Right lobe of liver (tissue), 6 donors: Measurements from ENCODE around the gene IMPDH1. TPM values are rescaled to one million over a fixed set of nuclear protein-coding genes. Genes with fewer than 3 reads are reported as not detected.

Source experiments
- ATAC-seq, 4 donors: fragments of 200-7000 bp; cut with Tn5 transposase; one replicate each; pipeline ENCODE4 v1.9.1; 2020; ENCODE audit warnings: mild to moderate bottlenecking in 4 of 4, moderate library complexity in 4 of 4
- DNase-seq, 3 donors: peaks; one replicate each; pipeline ENCODE4 v3.0.0-alpha.2; 2020
- H3K27ac ChIP-seq, 3 donors: fragments of 200-600 bp; one replicate each; pipeline ENCODE4 v1.8.0; 2022
- H3K27me3 ChIP-seq, 2 donors: fragments of 200-600 bp; one replicate each; pipeline ENCODE4 v1.8.0; 2022
- H3K36me3 ChIP-seq, 4 donors: fragments of 200-600 bp; sonication (generic) in 1 of 4; one replicate each; pipeline versions ENCODE4 v1.5.1 to v1.8.0; 2017 to 2022; ENCODE audit warnings: control low read depth in 1 of 4
- H3K4me1 ChIP-seq, 4 donors: fragments of 200-600 bp; sonication (generic) in 1 of 4; one replicate each; pipeline versions ENCODE4 v1.5.1 to v1.8.0; 2017 to 2022; ENCODE audit warnings: control low read depth in 1 of 4
- H3K4me3 ChIP-seq, 3 donors: fragments of 200-600 bp; one replicate each; pipeline ENCODE4 v1.8.0; 2022
- H3K9me3 ChIP-seq, 4 donors: fragments of 200-600 bp; sonication (generic) in 1 of 4; one replicate each; pipeline versions ENCODE4 v1.5.1 to v1.8.0; 2017 to 2022; ENCODE audit warnings: control low read depth in 1 of 4
- POLR2A ChIP-seq: fragments of 450-650 bp; IDR thresholded peaks from one replicate; pipeline ENCODE4 v1.6.1; 2017; ENCODE audit warnings: antibody characterized with exemption, mild to moderate bottlenecking
- WGBS: methylation state at CpG from one replicate; pipeline ENCODE4 v1.1.6; 2018; ENCODE audit warnings: low coverage, low lambda C conversion rate; ENCODE audit not compliant: insufficient coverage; ENCODE audit errors: missing lambda C conversion rate; 5-methylcytosine and 5-hydroxymethylcytosine counted together
- intact Hi-C, 2 donors: fragments of 100-400 bp; cut with DNase I; formaldehyde crosslinking; loops; one replicate each; pipeline versions ENCODE4 v1.11.2 to v1.14.1; 2022
- total RNA-seq, 6 experiments: library from RNA; depleted of rRNA in 2 of 6; stranded (reverse); fragments of >200 nt in 2 of 6; fragmentation: NEBNext Ultra II Directional in 3 of 6; extraction: Animal tissue kit (Norgen Biotek cat#: 25700) in 3 of 6; gene quantifications; one replicate each; pipeline versions ENCODE4 v1.1.0 to v1.2.4, GENCODE V29; 2016 to 2023
- TF ChIP-seq, protein P1 (sequence below), 4 donors: fragments of 200-600 bp in 3 of 4; fragments of 450-650 bp in 1 of 4; IDR thresholded peaks; one replicate each; pipeline versions ENCODE4 v1.5.1 to v1.8.0; 2016 to 2022; ENCODE audit warnings: antibody characterized with exemption in 4 of 4, mild to moderate bottlenecking in 2 of 4
- donor health status: DM: no; HTN: yes; CAD: no.
- donor health status: DM: no; HTN: no; CAD: no.
- donor health status: DM: no; HTN: no; CAD: no.
- donor health status: DM: no; HTN: yes; CAD: no.
- donor health status: DM: no; HTN: yes; CAD: no.

IMPDH1 gene
- total RNA-seq, 6 experiments from 2014 or later, result 3.0 to 9.8 (median 5.5) TPM

GRCh38 chr7:128350708-128351295 lies 59.0 kb downstream of the IMPDH1 start:
- peaks cover 0 to 9% of the 10 kb centered on the region in 2 donors for H3K27me3 ChIP-seq
- no peaks in the 10 kb centered on the region for H3K36me3 ChIP-seq
- TF ChIP-seq, protein P1, sequence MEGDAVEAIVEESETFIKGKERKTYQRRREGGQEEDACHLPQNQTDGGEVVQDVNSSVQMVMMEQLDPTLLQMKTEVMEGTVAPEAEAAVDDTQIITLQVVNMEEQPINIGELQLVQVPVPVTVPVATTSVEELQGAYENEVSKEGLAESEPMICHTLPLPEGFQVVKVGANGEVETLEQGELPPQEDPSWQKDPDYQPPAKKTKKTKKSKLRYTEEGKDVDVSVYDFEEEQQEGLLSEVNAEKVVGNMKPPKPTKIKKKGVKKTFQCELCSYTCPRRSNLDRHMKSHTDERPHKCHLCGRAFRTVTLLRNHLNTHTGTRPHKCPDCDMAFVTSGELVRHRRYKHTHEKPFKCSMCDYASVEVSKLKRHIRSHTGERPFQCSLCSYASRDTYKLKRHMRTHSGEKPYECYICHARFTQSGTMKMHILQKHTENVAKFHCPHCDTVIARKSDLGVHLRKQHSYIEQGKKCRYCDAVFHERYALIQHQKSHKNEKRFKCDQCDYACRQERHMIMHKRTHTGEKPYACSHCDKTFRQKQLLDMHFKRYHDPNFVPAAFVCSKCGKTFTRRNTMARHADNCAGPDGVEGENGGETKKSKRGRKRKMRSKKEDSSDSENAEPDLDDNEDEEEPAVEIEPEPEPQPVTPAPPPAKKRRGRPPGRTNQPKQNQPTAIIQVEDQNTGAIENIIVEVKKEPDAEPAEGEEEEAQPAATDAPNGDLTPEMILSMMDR (IDR thresholded peaks at IDR 0.05), result no peak
- no peak for TF ChIP-seq POLR2A
- no peak overlapping the region for H3K27ac ChIP-seq
- DNase-seq (no peak), ATAC-seq (no peak)
- intact Hi-C loops, result loop anchor here in 1 of 2 donors (5.0 kb wide), 1 partner anchor 36 kb away; no protein-coding TSS in a partner anchor
- 70% methylated on average over 2 of the region's 35 CpGs for WGBS
- no peak overlapping the region for H3K4me3 ChIP-seq
- no peaks in the 10 kb centered on the region for H3K9me3 ChIP-seq
- peaks cover 0 to 10% (median 0%) of the 10 kb centered on the region in 4 donors for H3K4me1 ChIP-seq

DNA sequence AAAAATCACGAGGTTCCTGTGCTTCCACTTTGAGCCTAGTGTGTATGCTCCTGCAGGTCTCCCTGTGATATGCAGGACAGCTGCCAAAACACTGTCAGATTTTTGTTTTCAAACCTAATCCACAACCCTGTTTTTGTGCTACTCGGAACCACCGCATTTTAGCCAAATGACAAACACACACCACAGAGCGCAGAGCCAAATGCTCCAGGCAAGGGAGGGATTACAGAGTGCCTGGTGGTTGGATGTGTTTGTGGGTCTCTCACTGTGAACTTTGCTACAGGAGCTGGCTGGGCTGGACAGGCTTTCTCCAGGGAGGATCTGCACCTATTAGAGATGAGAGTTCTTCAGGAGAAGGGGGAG lies 60.3 kb downstream of the IMPDH1 start:
- Histone ChIP-seq H3K27ac (no peak overlapping the region), H3K9me3 (no peaks in the 10 kb centered on the region), H3K36me3 (no peaks in the 10 kb centered on the region), H3K4me1 (peaks cover 0 to 10% (median 0%) of the 10 kb centered on the region in 4 donors), H3K27me3 (peaks cover 0 to 9% of the 10 kb centered on the region in 2 donors), H3K4me3 (no peak overlapping the region)
- ATAC-seq (no peak), DNase-seq (no peak)
- 41% methylated on average over 4 of the region's 4 CpGs for WGBS
- TF ChIP-seq POLR2A, result no peak
- TF ChIP-seq, protein P1 (IDR thresholded peaks at IDR 0.05), result no peak
- intact Hi-C loops, result loop anchor here in 1 of 2 donors (5.0 kb wide), 1 partner anchor 38 kb away; no protein-coding TSS in a partner anchor

DNA sequence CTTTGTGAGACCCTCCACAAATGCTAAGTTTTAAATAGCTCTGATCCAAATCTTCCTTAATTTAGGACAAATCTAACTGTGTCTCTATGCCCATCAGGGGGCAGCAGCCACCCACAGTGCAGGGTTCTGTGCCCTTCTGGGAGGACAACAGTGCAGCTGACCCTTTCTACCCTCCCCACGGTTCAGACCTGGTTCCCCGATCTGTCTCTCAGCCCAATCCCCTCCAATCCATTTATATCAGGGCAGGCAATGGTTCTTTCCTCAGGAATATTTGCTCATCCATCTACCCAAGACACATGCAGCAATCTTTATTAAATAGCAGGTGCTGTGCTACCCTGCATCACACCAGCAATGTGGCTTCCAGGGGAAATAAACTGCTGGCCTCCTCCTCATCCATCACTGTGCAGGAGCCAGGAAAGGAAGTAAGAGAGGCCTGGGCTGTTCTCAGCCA lies 62.1 kb downstream of the IMPDH1 start:
- intact Hi-C loops, result loop anchor here in 1 of 2 donors (5.0 kb wide), 1 partner anchor 40 kb away; no protein-coding TSS in a partner anchor
- DNase-seq, result peak in 1 of 3 donors; percentile 54
- Histone ChIP-seq H3K36me3 (no peaks in the 10 kb centered on the region), H3K27me3 (peaks cover 0 to 9% of the 10 kb centered on the region in 2 donors), H3K27ac (no peak overlapping the region), H3K4me1 (peaks cover 0 to 16% (median 2%) of the 10 kb centered on the region in 4 donors), H3K9me3 (no peaks in the 10 kb centered on the region), H3K4me3 (no peak overlapping the region)
- no peak for TF ChIP-seq POLR2A
- TF ChIP-seq, protein P1 (IDR thresholded peaks at IDR 0.05), result peak; percentile 63 to 73 (median 68)
- peak; percentile 31 to 55 (median 48) for ATAC-seq
- 0% methylated on average over 2 of the region's 2 CpGs for WGBS

- peaks cover 0 to under 1% (median 0%) of the 10 kb centered on the region in 4 donors for H3K36me3 ChIP-seq
- ATAC-seq (no peak), DNase-seq (no peak)
- 79% methylated on average over 5 of the region's 5 CpGs for WGBS
- H3K4me3 ChIP-seq, result no peak overlapping the region
- TF ChIP-seq, protein P1 (IDR thresholded peaks at IDR 0.05), result no peak
- no peak for TF ChIP-seq POLR2A
- intact Hi-C loops, result no loop called here
- peaks cover 0 to 13% (median 6%) of the 10 kb centered on the region in 4 donors for H3K4me1 ChIP-seq
- no peaks in the 10 kb centered on the region for H3K27me3 ChIP-seq
- no peaks in the 10 kb centered on the region for H3K9me3 ChIP-seq
- no peak overlapping the region for H3K27ac ChIP-seq
Observed at GRCh38 chr7:128344431-128344774, 65.4 kb downstream of the IMPDH1 start.
